IMR-90 (cell line): ENCODE results near the gene MOB3B. TPM values are rescaled to one million over a fixed set of nuclear protein-coding genes. Genes with fewer than 3 reads are reported as not detected.

Experiments used
- ATAC-seq: fragments of 200-7000 bp; cut with Tn5 transposase; 2 replicates; pipeline ENCODE4 v1.9.1; 2020; ENCODE audit warnings: low read depth, mild to moderate bottlenecking, moderate library complexity
- BruUV-seq: library from RNA; stranded (reverse); fragments of 400-500 nt; replicated peaks from 2 replicates; lab custom pipeline; 2021; lab: Mats Ljungman, UMichigan
- CTCF ChIA-PET: fragments of 300-600 bp; formaldehyde crosslinking; extraction: SDS; loops from one replicate; lab custom pipeline; 2021; ENCODE audit warnings: antibody characterized with exemption; lab: Yijun Ruan, JAX
- POLR2A ChIA-PET: fragments of 300-600 bp; sonication (Branson Sonifier 250); formaldehyde crosslinking; loops from one replicate; lab custom pipeline; 2022; ENCODE audit warnings: antibody characterized with exemption; ENCODE audit not compliant: unreplicated experiment; lab: Charles Lee
- DNase-seq: peaks from one replicate; pipeline ENCODE4 v3.0.0; 2013
- H2AFZ ChIP-seq: replicated peaks from 2 replicates; pipeline ENCODE3; 2013; ENCODE audit warnings: low read length, mild to moderate bottlenecking; ENCODE audit not compliant: poor library complexity
- H2AK5ac ChIP-seq: 2 replicates; pipeline ENCODE4 v1.6.1; 2013; ENCODE audit warnings: low read depth, low read length, inconsistent platforms
- H2AK9ac ChIP-seq: replicated peaks from 2 replicates; pipeline ENCODE3; 2013; ENCODE audit warnings: mild to moderate bottlenecking, low read depth, low read length, moderate library complexity; ENCODE audit not compliant: poor library complexity
- H2BK120ac ChIP-seq: 2 replicates; pipeline ENCODE4 v1.6.1; 2013; ENCODE audit warnings: low read depth, low read length, inconsistent platforms
- H2BK15ac ChIP-seq: 3 replicates; pipeline ENCODE4 v1.6.1; 2013; ENCODE audit warnings: low read depth, low read length, inconsistent platforms
- H2BK20ac ChIP-seq: 2 replicates; pipeline ENCODE4 v1.6.1; 2013; ENCODE audit warnings: low read depth, mild to moderate bottlenecking, inconsistent platforms, low read length, moderate library complexity
- H2BK5ac ChIP-seq: 2 replicates; pipeline ENCODE4 v1.6.1; 2013; ENCODE audit warnings: mild to moderate bottlenecking, low read depth, low read length, inconsistent platforms; ENCODE audit not compliant: poor library complexity, severe bottlenecking
- H3K14ac ChIP-seq: replicated peaks from 2 replicates; pipeline ENCODE4 v1.6.1; 2013; ENCODE audit warnings: low read depth, low read length, inconsistent platforms
- H3K18ac ChIP-seq: 2 replicates; pipeline ENCODE4 v1.6.1; 2013; ENCODE audit warnings: low read depth, low read length, control low read depth
- H3K23ac ChIP-seq: 2 replicates; pipeline ENCODE4 v1.6.1; 2013; ENCODE audit warnings: low read depth, low read length, inconsistent platforms
- H3K27ac ChIP-seq: 2 replicates; pipeline ENCODE4 v1.5.1; 2013; ENCODE audit warnings: mild to moderate bottlenecking, control low read depth, low read length; ENCODE audit not compliant: insufficient read depth
- H3K27me3 ChIP-seq: 2 replicates; pipeline ENCODE4 v1.6.1; 2013; ENCODE audit warnings: low read length; ENCODE audit not compliant: control insufficient read depth, insufficient read depth
- H3K36me3 ChIP-seq: 2 replicates; pipeline ENCODE4 v1.6.1; 2013; ENCODE audit warnings: low read length, mixed read lengths; ENCODE audit not compliant: control insufficient read depth, insufficient read depth
- H3K4ac ChIP-seq: 2 replicates; pipeline ENCODE4 v1.6.1; 2013; ENCODE audit warnings: low read depth, low read length, inconsistent platforms
- H3K4me1 ChIP-seq: 2 replicates; pipeline ENCODE4 v1.6.1; 2013; ENCODE audit warnings: low read length, mixed read lengths; ENCODE audit not compliant: control insufficient read depth, insufficient read depth
- H3K4me2 ChIP-seq: 2 replicates; pipeline ENCODE4 v1.6.1; 2013; ENCODE audit warnings: low read depth, mild to moderate bottlenecking, control low read depth, low read length, moderate library complexity
- H3K4me3 ChIP-seq: 2 replicates; pipeline ENCODE4 v1.5.1; 2013; ENCODE audit warnings: low read depth, mild to moderate bottlenecking, control low read depth, low read length, moderate library complexity; ENCODE audit not compliant: insufficient read depth
- H3K56ac ChIP-seq: 2 replicates; pipeline ENCODE4 v1.6.1; 2013; ENCODE audit warnings: low read length, inconsistent platforms; ENCODE audit not compliant: insufficient read depth; ENCODE audit errors: extremely low read depth
- H3K79me1 ChIP-seq, 2 experiments: 2 replicates each; pipeline ENCODE4 v1.6.1; 2013; ENCODE audit warnings: low read length in 2 of 2, inconsistent platforms in 1 of 2, low read depth in 1 of 2
- H3K9ac ChIP-seq: 2 replicates; pipeline ENCODE4 v1.6.1; 2013; ENCODE audit warnings: low read depth, low read length, control low read depth
- H3K9me1 ChIP-seq: 2 replicates; pipeline ENCODE4 v1.6.1; 2013; ENCODE audit warnings: low read length, inconsistent platforms; ENCODE audit not compliant: insufficient read depth
- H3K9me3 ChIP-seq: 2 replicates; pipeline ENCODE4 v1.6.1; 2013; ENCODE audit warnings: low read length; ENCODE audit not compliant: control insufficient read depth, insufficient read depth
- H4K20me1 ChIP-seq: 2 replicates; pipeline ENCODE4 v1.6.1; 2013; ENCODE audit warnings: low read length, inconsistent platforms; ENCODE audit not compliant: insufficient read depth
- H4K5ac ChIP-seq: 2 replicates; pipeline ENCODE4 v1.6.1; 2013; ENCODE audit warnings: mild to moderate bottlenecking, low read depth, low read length, control low read depth
- H4K8ac ChIP-seq, 2 experiments: 2 replicates each; pipeline ENCODE4 v1.6.1; 2013; ENCODE audit warnings: low read depth in 2 of 2, low read length in 2 of 2, control low read depth in 1 of 2, inconsistent platforms in 1 of 2
- H4K91ac ChIP-seq: 2 replicates; pipeline ENCODE4 v1.6.1; 2013; ENCODE audit warnings: low read depth, low read length, inconsistent platforms; ENCODE audit not compliant: insufficient read depth
- MXI1 ChIP-seq: IDR thresholded peaks from 2 replicates; pipeline ENCODE4 v1.6.1; 2012; ENCODE audit warnings: low read depth, mild to moderate bottlenecking, low read length, moderate library complexity, borderline replicate concordance
- RAD21 ChIP-seq: IDR thresholded peaks from 2 replicates; pipeline ENCODE4 v1.6.1; 2012; ENCODE audit warnings: low read length, improper control_type of control experiment
- WGBS, 2 experiments: methylation state at CpG; one replicate each; pipeline versions ENCODE4 v1.1.5 to v1.1.7; 2013; ENCODE audit warnings: missing lambda C conversion rate in 2 of 2; ENCODE audit not compliant: insufficient read length in 1 of 2; ENCODE audit errors: extremely low coverage in 2 of 2; 5-methylcytosine and 5-hydroxymethylcytosine counted together
- dilution Hi-C: fragments of 300-500 bp; cut with HindIII; formaldehyde crosslinking; loops from one replicate; pipeline ENCODE4 v1.14.3; 2018; ENCODE audit warnings: low sequenced_read_pairs; ENCODE audit not compliant: unreplicated experiment
- in situ Hi-C: fragments of 300-500 bp; cut with MboI; formaldehyde crosslinking; loops from 3 replicates; pipeline ENCODE4 v1.14.3; 2019; ENCODE audit warnings: low sequenced_read_pairs, inconsistent platforms, mixed read lengths
- intact Hi-C: fragments of 100-400 bp; cut with micrococcal nuclease; formaldehyde crosslinking; loops from 2 replicates; pipeline ENCODE4 v1.10.0; 2022
- polyA plus RNA-seq, 3 experiments: library from polyadenylated mRNA; depleted of rRNA; stranded (reverse); fragments of >200 nt; gene quantifications; 2 replicates each; pipeline ENCODE4 v1.2.3, GENCODE V29; 2012; ENCODE audit warnings: low replicate concordance in 1 of 3
- total RNA-seq: library from RNA; depleted of rRNA; stranded (reverse); fragments of >200 nt; gene quantifications from 2 replicates; pipeline ENCODE4 v1.2.3, GENCODE V29; 2012

Gene MOB3B
- total and polyA plus RNA-seq, 2 of the 4 experiments (the other 2 are of a cell fraction) = under 0.01 to 0.02 TPM

DNA sequence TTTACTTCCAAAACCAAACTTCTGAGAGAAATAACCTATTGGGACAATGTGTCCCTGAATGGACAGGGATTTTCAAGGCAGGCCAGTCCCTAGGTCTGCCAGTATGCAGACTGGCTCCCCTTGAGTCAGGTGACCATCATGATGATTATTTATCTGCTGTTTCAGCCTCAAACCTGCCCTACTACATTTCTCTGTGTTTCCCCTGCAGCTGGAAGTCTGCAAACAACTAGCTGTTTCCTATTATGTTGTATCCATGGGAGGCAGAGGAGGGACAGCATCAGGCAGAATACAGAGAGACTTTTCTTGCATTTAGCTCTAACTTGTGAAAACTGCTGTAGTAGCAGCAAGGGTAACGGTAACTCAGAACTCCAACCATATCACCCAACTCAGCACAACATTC is 41.7 kb downstream of the MOB3B start:
- CTCF ChIA-PET = no interaction called here
- dilution Hi-C loops = no loop called here

More for the DNA sequence above, 41.7 kb downstream of the MOB3B start:
- Histone ChIP-seq H3K4ac (no peak overlapping the region), H3K36me3 (no peaks in the 10 kb centered on the region), H3K4me3 (no peak overlapping the region), H3K9me1 (no peaks in the 10 kb centered on the region), H3K18ac (no peak overlapping the region), H3K14ac (no peak overlapping the region), H2BK5ac (no peak overlapping the region), H3K23ac (no peak overlapping the region), H4K91ac (no peak overlapping the region), H3K27ac (no peak overlapping the region), H2AK5ac (no peak overlapping the region), H2AK9ac (no peak overlapping the region), H3K4me1 (no peaks in the 10 kb centered on the region), H3K27me3 (no peaks in the 10 kb centered on the region), H4K20me1 (no peaks in the 10 kb centered on the region), H3K9ac (no peak overlapping the region), H2BK120ac (no peak overlapping the region), H4K8ac (no peak overlapping the region), H2BK15ac (no peak overlapping the region), H2AFZ (no peak overlapping the region), H3K9me3 (no peaks in the 10 kb centered on the region), H3K79me1 (no peaks in the 10 kb centered on the region), H4K5ac (no peak overlapping the region), H2BK20ac (no peak overlapping the region), H3K56ac (no peak overlapping the region), H3K4me2 (no peak overlapping the region)
- intact Hi-C loops = no loop called here
- in situ Hi-C loops = no loop called here
- ATAC-seq (no peak), DNase-seq (no peak)
- no TSS peak for BruUV-seq
- POLR2A ChIA-PET = no interaction called here
- WGBS, 2 experiments = no CpG with 5 or more reads among the region's 1 CpG
- TF ChIP-seq MXI1 (no peak), RAD21 (no peak)
